ENCODE results near the gene PRSS33. TPM values are rescaled to one million over a fixed set of nuclear protein-coding genes. Genes with fewer than 3 reads are reported as not detected.

Gene PRSS33
- total RNA-seq, 1 donor from 2014 or later: not detected

DNA sequence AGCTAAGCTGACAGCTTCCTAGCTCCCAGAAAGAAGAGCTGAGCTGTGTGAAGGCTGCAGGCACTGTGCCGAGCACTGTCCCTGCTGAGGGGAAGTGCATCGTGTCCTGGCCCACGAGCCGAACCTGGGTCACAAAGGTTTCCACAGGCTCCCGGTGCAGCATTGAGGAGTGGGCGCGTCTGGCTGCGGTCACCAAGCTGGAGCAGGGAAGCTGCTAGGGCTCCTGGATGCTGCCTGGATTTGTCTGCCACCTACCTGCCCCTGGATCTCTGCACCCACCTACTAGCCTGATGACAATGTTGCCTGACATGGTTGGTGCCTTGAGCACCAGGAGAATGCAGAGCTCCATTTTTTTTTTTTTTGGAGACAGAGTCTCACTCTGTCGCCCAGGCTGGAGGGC, 41.4 kb downstream of the PRSS33 start:
- TF ChIP-seq, protein P1, sequence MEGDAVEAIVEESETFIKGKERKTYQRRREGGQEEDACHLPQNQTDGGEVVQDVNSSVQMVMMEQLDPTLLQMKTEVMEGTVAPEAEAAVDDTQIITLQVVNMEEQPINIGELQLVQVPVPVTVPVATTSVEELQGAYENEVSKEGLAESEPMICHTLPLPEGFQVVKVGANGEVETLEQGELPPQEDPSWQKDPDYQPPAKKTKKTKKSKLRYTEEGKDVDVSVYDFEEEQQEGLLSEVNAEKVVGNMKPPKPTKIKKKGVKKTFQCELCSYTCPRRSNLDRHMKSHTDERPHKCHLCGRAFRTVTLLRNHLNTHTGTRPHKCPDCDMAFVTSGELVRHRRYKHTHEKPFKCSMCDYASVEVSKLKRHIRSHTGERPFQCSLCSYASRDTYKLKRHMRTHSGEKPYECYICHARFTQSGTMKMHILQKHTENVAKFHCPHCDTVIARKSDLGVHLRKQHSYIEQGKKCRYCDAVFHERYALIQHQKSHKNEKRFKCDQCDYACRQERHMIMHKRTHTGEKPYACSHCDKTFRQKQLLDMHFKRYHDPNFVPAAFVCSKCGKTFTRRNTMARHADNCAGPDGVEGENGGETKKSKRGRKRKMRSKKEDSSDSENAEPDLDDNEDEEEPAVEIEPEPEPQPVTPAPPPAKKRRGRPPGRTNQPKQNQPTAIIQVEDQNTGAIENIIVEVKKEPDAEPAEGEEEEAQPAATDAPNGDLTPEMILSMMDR (conservative IDR thresholded peaks at IDR 0.05; ENCODE audit: low read depth, low read length): no peak
- no peak for DNase-seq (ENCODE audit: low read depth)
- H3K4me3 ChIP-seq (ENCODE audit: low read depth, low read length): no peak overlapping the region

DNA sequence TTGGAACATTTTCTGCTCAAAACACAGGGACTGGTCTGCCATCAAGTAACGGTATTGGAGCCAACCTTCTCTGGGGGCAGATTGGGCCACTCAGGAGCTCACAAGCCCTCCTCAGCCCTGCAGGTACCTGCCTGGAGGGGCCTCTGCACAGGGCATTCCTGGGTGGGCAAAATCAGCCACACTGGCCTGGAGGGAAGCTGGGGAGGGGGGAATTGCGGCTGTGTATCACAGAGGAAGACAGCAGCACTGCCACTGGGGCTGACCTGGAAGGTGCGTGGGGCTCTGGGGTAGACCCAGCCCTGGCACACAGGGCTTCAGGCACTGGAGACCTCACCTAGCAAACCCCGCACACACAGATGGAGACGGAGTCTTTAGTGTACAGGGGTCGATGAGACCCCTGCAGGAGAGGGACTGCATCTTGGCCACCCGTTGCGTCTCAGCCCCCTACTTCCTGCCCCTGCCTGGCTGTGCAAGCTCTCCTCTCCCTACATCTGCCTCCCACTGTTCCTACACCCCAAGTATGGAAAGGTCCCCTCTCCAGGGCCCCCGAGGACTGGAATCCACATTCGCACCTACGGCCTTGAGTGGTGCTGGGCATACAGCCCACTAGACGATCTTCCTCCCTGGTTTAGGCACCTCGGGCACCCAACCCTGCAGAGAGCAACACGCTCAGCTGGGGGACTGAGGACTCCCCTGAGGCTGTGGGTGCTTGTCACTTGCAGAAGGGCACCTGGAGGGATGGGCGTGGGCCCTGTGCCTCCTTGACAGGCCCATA, 42.1 kb downstream of the PRSS33 start:
- no peak overlapping the region for H3K4me3 ChIP-seq (ENCODE audit: low read depth, low read length)
- TF ChIP-seq, protein P1 (conservative IDR thresholded peaks at IDR 0.05; ENCODE audit: low read depth, low read length): no peak
- DNase-seq (ENCODE audit: low read depth): no peak

DNA sequence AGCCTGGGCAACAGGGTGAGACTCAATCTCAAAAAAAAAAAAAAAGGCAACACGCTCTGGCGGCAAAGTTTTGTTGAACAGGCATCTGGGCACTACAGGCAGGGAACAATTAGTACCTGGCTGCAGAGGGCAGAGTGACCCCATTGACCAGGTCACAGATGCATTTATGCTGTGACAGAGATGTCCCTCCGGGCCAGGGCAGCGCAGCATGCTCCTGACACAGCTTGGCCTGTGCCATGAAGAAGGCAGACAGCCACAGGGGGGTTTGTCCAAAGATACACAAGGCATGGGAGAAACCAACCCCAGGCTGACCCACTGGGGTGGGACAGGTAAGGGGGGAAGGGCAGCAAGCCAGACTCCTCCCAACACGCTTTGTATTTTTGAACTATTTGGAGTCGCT, 42.6 kb downstream of the PRSS33 start:
- H3K4me3 ChIP-seq (ENCODE audit: low read depth, low read length): no peak overlapping the region
- TF ChIP-seq, protein P1 (conservative IDR thresholded peaks at IDR 0.05; ENCODE audit: low read depth, low read length): no peak
- DNase-seq (ENCODE audit: low read depth): no peak

DNA sequence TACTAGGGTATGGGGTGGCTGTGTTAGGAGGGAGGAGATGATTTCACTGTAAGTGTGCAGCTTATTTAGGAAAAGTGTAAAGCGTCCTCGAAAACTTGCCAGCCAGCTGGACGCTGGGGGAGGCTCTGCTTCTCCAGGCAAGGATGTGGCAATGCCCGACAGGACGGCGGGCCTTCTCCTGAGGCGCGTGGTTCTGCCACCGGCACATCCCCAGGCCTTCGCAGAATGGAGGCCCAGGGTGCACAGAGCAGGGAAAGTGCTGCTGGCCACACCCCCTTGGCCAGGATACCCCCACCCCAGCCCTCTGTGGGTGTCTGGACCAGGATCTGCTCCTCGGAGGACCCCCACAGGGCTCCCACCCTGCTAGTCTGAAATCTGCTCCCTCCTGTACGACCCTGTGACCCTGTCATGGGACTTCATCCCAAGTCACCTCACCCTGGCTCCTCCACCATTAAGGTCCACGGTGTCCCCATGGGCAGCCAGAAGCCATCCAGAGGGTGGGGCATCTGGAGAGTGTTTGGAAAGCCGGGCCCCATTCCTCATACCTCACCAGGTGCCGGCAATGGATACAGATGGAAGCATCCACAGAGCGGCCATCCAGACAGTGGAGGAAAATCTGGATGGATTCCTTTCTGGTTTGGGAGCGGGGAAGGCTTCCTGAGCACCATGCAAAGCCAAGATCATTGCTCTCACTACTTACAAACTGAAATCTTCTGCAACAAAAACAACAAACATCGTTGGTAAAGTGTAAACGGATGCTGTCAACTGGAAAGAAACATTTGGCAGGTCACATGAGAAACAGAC, 44.2 kb downstream of the PRSS33 start:
- DNase-seq (ENCODE audit: low read depth): no peak
- no peak overlapping the region for H3K4me3 ChIP-seq (ENCODE audit: low read depth, low read length)
- TF ChIP-seq, protein P1 (conservative IDR thresholded peaks at IDR 0.05; ENCODE audit: low read depth, low read length): no peak

DNA sequence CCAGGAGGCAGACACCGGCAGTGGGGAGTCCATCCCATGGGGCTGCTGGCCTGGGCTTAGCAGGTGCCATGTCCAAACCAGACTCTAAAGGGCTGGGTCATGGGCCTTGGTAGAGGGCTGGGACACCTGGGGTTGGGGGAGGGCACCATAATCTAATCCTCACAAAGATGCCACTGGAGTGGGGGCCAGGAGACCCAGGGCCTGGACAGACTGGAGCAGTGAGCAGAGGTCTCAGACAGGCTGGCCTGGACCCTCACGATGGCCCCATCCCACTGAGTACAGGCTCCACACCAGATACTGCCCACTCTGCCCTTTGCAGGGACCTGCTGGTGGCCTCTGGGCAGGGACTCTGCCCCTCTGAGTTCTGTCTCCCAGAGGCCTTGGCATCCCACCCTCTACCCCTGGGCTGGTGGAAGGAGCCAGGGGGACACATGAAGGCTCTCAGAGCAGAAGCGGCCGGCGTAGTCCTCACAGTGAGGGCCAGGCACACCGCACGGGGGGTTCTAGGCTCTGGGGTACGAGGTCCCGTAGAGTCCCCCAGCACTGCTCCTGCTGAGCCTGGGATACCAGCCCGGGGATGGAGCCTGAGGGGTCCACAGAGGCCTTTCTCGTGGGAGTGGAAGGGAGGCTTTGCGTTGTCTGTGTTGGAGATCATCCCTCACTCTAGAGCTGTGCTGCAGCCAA, 44.9 kb downstream of the PRSS33 start:
- TF ChIP-seq, protein P1 (conservative IDR thresholded peaks at IDR 0.05; ENCODE audit: low read depth, low read length): no peak
- H3K4me3 ChIP-seq (ENCODE audit: low read depth, low read length): no peak overlapping the region
- no peak for DNase-seq (ENCODE audit: low read depth)

DNA sequence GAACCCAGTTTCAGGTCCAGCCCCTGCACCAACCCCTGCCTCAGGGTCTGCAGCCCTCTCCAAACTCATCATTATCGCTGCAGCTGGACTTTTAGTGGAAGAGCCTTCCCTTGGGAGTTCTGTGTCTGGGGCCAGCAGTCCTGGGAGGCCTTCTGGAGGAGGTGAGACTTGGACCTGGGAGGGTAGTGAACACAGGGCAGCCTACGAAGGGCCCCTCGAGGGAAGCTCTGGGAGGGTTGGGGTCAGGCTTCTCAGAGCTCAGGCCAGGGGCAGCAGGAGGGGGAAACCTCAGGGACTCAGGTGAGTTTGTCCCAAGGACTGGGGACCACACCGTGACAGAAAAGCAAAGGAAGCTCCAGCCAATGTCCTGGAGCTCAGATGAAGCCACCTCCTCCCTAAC, 46.2 kb downstream of the PRSS33 start:
- TF ChIP-seq, protein P1 (conservative IDR thresholded peaks at IDR 0.05; ENCODE audit: low read depth, low read length): no peak
- no peak overlapping the region for H3K4me3 ChIP-seq (ENCODE audit: low read depth, low read length)
- no peak for DNase-seq (ENCODE audit: low read depth)
